Measurements from ENCODE around the gene NFIX. TPM values are rescaled to one million over a fixed set of nuclear protein-coding genes. Genes with fewer than 3 reads are reported as not detected.

The NFIX gene
- total and polyA plus RNA-seq, 2 of the 13 experiments (the other 11 are each of a cell fraction or from before 2014, with no cell fraction given) = 3.4 to 5.4 TPM

GRCh38 chr19:13051557-13052165 is 56.4 kb downstream of the NFIX start (continued):
- peak; percentile 96 for TF ChIP-seq RERE (CRISPR knock-in tag; IDR thresholded peaks at IDR 0.05; ENCODE audit: low read depth)
- no peak for TF ChIP-seq ZNF101 (CRISPR knock-in tag; IDR thresholded peaks at IDR 0.05; ENCODE audit: borderline replicate concordance, low read depth)
- TF ChIP-seq SIX4 (CRISPR knock-in tag; IDR thresholded peaks at IDR 0.05) = peak; percentile 72; the same call in 1 of the 2 replicates
- no peak for TF ChIP-seq PBX2 (CRISPR knock-in tag; IDR thresholded peaks at IDR 0.05)
- TF ChIP-seq SSRP1 (CRISPR knock-in tag; IDR thresholded peaks at IDR 0.05) = no peak
- TF ChIP-seq MAZ (IDR thresholded peaks at IDR 0.05; ENCODE audit: borderline replicate concordance, low read depth, low read length) = no peak
- TF ChIP-seq MAZ (CRISPR knock-in tag; IDR thresholded peaks at IDR 0.05; ENCODE audit: low read depth) = peak; percentile 64; the same call in 1 of the 2 replicates
- peak; percentile 68 for TF ChIP-seq NR2C2 (CRISPR knock-in tag; IDR thresholded peaks at IDR 0.05; ENCODE audit: borderline replicate concordance)
- no peak for TF ChIP-seq ZNF430 (CRISPR knock-in tag; IDR thresholded peaks at IDR 0.05)
- no peak for TF ChIP-seq ZBTB33 (CRISPR knock-in tag; IDR thresholded peaks at IDR 0.05)
- peak; percentile 48; the same call in 1 of the 2 replicates for TF ChIP-seq GATA4 (IDR thresholded peaks at IDR 0.05; ENCODE audit: borderline replicate concordance, low read depth)
- peak; percentile 66 for TF ChIP-seq KDM2A (CRISPR knock-in tag; IDR thresholded peaks at IDR 0.05; ENCODE audit: borderline replicate concordance, low read depth)
- TF ChIP-seq SP5 (CRISPR knock-in tag; IDR thresholded peaks at IDR 0.05; ENCODE audit: borderline replicate concordance, low read depth) = peak; percentile 90
- TF ChIP-seq NFKB2 (CRISPR knock-in tag; IDR thresholded peaks at IDR 0.05; ENCODE audit: borderline replicate concordance) = no peak
- peak; percentile 69; the same call in 1 of the 2 replicates for TF ChIP-seq REPIN1 (CRISPR knock-in tag; IDR thresholded peaks at IDR 0.05; ENCODE audit: borderline replicate concordance, low read depth)
- TF ChIP-seq SMC3 (IDR thresholded peaks at IDR 0.05; ENCODE audit: low read length) = no peak
- TF ChIP-seq BCL6 (CRISPR knock-in tag; IDR thresholded peaks at IDR 0.05) = peak; percentile 85
- TF ChIP-seq ZNF746 (CRISPR knock-in tag; IDR thresholded peaks at IDR 0.05) = peak; percentile 90
- TF ChIP-seq FOXA1 (IDR thresholded peaks at IDR 0.05) = no peak
- TF ChIP-seq FOXA1 (CRISPR knock-in tag; IDR thresholded peaks at IDR 0.05) = peak; percentile 90
- no peak for TF ChIP-seq EEA1 (CRISPR knock-in tag; IDR thresholded peaks at IDR 0.05; ENCODE audit: borderline replicate concordance)
- TF ChIP-seq HNRNPLL (IDR thresholded peaks at IDR 0.05; ENCODE audit: low read depth, low read length, poor library complexity, severe bottlenecking) = peak; percentile 28
- no peak for TF ChIP-seq FLYWCH1 (CRISPR knock-in tag; IDR thresholded peaks at IDR 0.05)
- no peak for TF ChIP-seq ARNT (IDR thresholded peaks at IDR 0.05)
